Suprapubic skin (tissue), 4 donors: Measurements from ENCODE around the gene TPSD1.

Experiments used
- POLR2A ChIP-seq, 2 donors: fragments of 450-650 bp; IDR thresholded peaks; one replicate each; pipeline ENCODE4 v1.6.1; 2017; ENCODE audit warnings: antibody characterized with exemption in 2 of 2, mild to moderate bottlenecking in 2 of 2, moderate library complexity in 2 of 2
- POLR2AphosphoS5 ChIP-seq, 3 donors: sonication (generic); formaldehyde crosslinking; IDR thresholded peaks; one replicate each; pipeline ENCODE4 v1.6.1; 2017; ENCODE audit warnings: antibody characterized with exemption in 3 of 3
- TF ChIP-seq, protein P1 (sequence below), 2 donors: fragments of 200-600 bp in 1 of 2; fragments of 450-650 bp in 1 of 2; sonication (generic) in 1 of 2; IDR thresholded peaks; one replicate each; pipeline ENCODE4 v1.5.1; 2016 to 2019; ENCODE audit warnings: antibody characterized with exemption in 2 of 2, mild to moderate bottlenecking in 1 of 2, moderate library complexity in 1 of 2

DNA sequence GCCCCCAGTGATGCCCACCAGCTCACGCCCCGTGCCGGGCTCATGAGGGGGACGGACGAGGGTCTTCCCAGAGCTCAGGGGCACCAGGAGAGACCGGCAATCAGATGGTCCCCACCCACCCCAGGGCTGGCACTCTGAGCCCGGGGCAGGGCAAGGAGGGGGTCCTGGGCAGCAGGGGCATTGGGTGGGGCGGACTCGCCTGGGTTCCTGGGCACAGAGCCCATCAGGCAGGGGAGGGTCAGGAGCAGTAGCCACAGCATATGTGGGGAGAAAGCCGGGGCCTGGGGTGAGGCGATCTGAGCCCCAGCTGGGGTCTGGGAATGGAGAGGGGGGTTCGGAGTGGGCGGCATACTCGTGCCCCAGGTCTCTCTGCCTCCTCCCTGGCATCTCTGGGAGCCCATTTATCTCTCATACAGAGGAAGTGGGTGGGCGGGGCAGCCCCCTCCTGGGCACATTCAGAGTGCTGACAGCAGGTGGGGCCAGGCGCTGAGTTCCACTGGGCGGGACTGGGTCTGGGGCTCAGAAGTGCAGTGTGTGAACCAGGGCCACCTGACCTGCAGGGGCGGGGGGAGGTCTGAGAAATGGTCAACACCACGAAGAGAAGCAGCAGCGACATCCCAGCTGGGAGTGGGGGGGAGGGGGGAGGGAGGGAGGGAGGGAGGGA, 33.1 kb downstream of the TPSD1 start:
- TF ChIP-seq POLR2A (IDR thresholded peaks at IDR 0.05), result no peak
- TF ChIP-seq, protein P1, sequence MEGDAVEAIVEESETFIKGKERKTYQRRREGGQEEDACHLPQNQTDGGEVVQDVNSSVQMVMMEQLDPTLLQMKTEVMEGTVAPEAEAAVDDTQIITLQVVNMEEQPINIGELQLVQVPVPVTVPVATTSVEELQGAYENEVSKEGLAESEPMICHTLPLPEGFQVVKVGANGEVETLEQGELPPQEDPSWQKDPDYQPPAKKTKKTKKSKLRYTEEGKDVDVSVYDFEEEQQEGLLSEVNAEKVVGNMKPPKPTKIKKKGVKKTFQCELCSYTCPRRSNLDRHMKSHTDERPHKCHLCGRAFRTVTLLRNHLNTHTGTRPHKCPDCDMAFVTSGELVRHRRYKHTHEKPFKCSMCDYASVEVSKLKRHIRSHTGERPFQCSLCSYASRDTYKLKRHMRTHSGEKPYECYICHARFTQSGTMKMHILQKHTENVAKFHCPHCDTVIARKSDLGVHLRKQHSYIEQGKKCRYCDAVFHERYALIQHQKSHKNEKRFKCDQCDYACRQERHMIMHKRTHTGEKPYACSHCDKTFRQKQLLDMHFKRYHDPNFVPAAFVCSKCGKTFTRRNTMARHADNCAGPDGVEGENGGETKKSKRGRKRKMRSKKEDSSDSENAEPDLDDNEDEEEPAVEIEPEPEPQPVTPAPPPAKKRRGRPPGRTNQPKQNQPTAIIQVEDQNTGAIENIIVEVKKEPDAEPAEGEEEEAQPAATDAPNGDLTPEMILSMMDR (IDR thresholded peaks at IDR 0.05), result no peak
- no peak for TF ChIP-seq POLR2AphosphoS5 (IDR thresholded peaks at IDR 0.05)
